ENCODE measurements around the gene ARHGAP29. TPM values are rescaled to one million over a fixed set of nuclear protein-coding genes. Genes with fewer than 3 reads are reported as not detected.

ARHGAP29 gene, protein sequence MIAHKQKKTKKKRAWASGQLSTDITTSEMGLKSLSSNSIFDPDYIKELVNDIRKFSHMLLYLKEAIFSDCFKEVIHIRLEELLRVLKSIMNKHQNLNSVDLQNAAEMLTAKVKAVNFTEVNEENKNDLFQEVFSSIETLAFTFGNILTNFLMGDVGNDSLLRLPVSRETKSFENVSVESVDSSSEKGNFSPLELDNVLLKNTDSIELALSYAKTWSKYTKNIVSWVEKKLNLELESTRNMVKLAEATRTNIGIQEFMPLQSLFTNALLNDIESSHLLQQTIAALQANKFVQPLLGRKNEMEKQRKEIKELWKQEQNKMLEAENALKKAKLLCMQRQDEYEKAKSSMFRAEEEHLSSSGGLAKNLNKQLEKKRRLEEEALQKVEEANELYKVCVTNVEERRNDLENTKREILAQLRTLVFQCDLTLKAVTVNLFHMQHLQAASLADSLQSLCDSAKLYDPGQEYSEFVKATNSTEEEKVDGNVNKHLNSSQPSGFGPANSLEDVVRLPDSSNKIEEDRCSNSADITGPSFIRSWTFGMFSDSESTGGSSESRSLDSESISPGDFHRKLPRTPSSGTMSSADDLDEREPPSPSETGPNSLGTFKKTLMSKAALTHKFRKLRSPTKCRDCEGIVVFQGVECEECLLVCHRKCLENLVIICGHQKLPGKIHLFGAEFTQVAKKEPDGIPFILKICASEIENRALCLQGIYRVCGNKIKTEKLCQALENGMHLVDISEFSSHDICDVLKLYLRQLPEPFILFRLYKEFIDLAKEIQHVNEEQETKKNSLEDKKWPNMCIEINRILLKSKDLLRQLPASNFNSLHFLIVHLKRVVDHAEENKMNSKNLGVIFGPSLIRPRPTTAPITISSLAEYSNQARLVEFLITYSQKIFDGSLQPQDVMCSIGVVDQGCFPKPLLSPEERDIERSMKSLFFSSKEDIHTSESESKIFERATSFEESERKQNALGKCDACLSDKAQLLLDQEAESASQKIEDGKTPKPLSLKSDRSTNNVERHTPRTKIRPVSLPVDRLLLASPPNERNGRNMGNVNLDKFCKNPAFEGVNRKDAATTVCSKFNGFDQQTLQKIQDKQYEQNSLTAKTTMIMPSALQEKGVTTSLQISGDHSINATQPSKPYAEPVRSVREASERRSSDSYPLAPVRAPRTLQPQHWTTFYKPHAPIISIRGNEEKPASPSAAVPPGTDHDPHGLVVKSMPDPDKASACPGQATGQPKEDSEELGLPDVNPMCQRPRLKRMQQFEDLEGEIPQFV
- 1.1 TPM for total RNA-seq (2013)
- polyA plus RNA-seq: under 1 TPM; 0.69 to 0.98 (median 0.81) TPM
- 0.42 and 0.64 TPM in 2 replicates for polyA minus RNA-seq
- 0.50 to 7.8 (median 2.7) reads per million in 11 experiments for total RNA-seq

- Histone ChIP-seq H3K27ac (ENCODE audit: low read depth in 1 of 2, low read length in 2 of 2) (no peak within 1 kb of the TSS), H3K9me3 (replicated peaks in 1 of 2; ENCODE audit: control insufficient read depth in 1 of 2, insufficient read depth in 1 of 2, low read length in 2 of 2) (peaks cover 3 to 19% of the 10 kb centered on the region in 2 donors), H2AFZ (ENCODE audit: insufficient read depth, low read depth, low read length, poor library complexity, severe bottlenecking) (peak within 1 kb of the TSS; percentile 74), H3K9ac (ENCODE audit: insufficient read depth, low read length, poor library complexity, severe bottlenecking) (peak within 1 kb of the TSS; percentile 37), H4K20me1 (ENCODE audit: insufficient read depth, low read length) (no peaks in the 10 kb centered on the region), H3K4me3 (replicated peaks in 1 of 3; ENCODE audit: low read depth in 2 of 3, low read length in 3 of 3) (peak within 1 kb of the TSS; percentile 32 to 78 (median 36)), H3K4me1 (ENCODE audit: control insufficient read depth in 1 of 2, insufficient read depth in 2 of 2, low read length in 2 of 2) (peaks cover 12 to 18% of the 10 kb centered on the region in 2 donors), H3K27me3 (ENCODE audit: control insufficient read depth in 2 of 2, insufficient read depth in 2 of 2, low read length in 2 of 2) (peaks cover 73 to 90% of the 10 kb centered on the region in 2 donors), H3K79me2 (ENCODE audit: insufficient read depth, low read length) (no peaks in the 10 kb centered on the region), H3K4me2 (replicated peaks; ENCODE audit: extremely low read depth, low read length, poor library complexity, severe bottlenecking) (peak within 1 kb of the TSS; percentile 93), H3K36me3 (replicated peaks in 1 of 2; ENCODE audit: control insufficient read depth in 1 of 2, insufficient read depth in 2 of 2, low read length in 2 of 2) (no peaks in the 10 kb centered on the region)
- Mint-ChIP-seq H3K4me3 (peak within 1 kb of the TSS; percentile 73 to 89), H3K4me1 (peaks cover 28% of the 10 kb centered on the region), H3K27me3 (ENCODE audit: low read depth in 3 of 3) (peaks cover 73 to 97% (median 85%) of the 10 kb centered on the region in 3 donors), H3K9me3 (peaks cover 2 to 34% (median 26%) of the 10 kb centered on the region in 7 donors), H3K36me3 (peaks cover 0 to 6% of the 10 kb centered on the region in 2 donors), H3K27ac (peak within 1 kb of the TSS in 1 of 7 donors; percentile 24)
- DNase-seq: peak; percentile 23 to 51 (median 49)
- intact Hi-C loops (cut with micrococcal nuclease): no loop called here
- no peak for TF ChIP-seq CTCF (IDR thresholded peaks at IDR 0.05)
- under 1% methylated on average over 74 of the region's 88 CpGs for WGBS (ENCODE audit: insufficient coverage)
Measured at GRCh38 chr1:94237291-94238226, at the start of gene ARHGAP29. Gene ARHGAP29, minus strand, starts transcription at chr1:94237584. Its CDS starts 5,973 bp downstream, at chr1:94231611.

Measured in CD14-positive monocyte (primary cell).